Neutrophil (primary cell): Measurements from ENCODE around the gene HOXA1.
"Not testable (repeated sequence)": the region's sequence is repeated elsewhere in the genome, so short reads cannot be mapped to it uniquely, and the experiment has no call there.

Experiments used
- H3K27ac ChIP-seq: fragments of 200-600 bp; sonication (generic); 2 replicates; pipeline ENCODE4 v1.5.1; 2016; ENCODE audit warnings: mild to moderate bottlenecking, moderate library complexity
- H3K27me3 ChIP-seq: fragments of 200-600 bp; sonication (generic); 2 replicates; pipeline ENCODE4 v1.6.0; 2016; ENCODE audit warnings: mild to moderate bottlenecking
- H3K36me3 ChIP-seq: fragments of 200-600 bp; sonication (generic); 2 replicates; pipeline ENCODE4 v1.5.1; 2017
- H3K4me1 ChIP-seq, 2 experiments: fragments of 200-600 bp in 1 of 2; sonication (generic) in 1 of 2; 1 replicate in 1 of 2; 2 replicates in 1 of 2; pipeline versions ENCODE4 v1.5.1 to v1.6.1; 2013 to 2016; ENCODE audit warnings: low read depth in 1 of 2, low read length in 1 of 2, mild to moderate bottlenecking in 1 of 2, moderate library complexity in 1 of 2; ENCODE audit not compliant: control insufficient read depth in 1 of 2, insufficient read depth in 1 of 2
- H3K4me3 ChIP-seq, 2 experiments: fragments of 200-600 bp in 1 of 2; sonication (generic) in 1 of 2; 1 replicate in 1 of 2; 2 replicates in 1 of 2; pipeline ENCODE4 v1.5.1; 2013 to 2016; ENCODE audit warnings: low read depth in 1 of 2, low read length in 1 of 2, mild to moderate bottlenecking in 1 of 2, moderate library complexity in 1 of 2
- H3K9me3 ChIP-seq: fragments of 200-600 bp; sonication (generic); 2 replicates; pipeline ENCODE4 v1.5.1; 2016
- CTCF ChIP-seq: fragments of 200-600 bp; sonication (generic); IDR thresholded peaks from 2 replicates; pipeline ENCODE4 v1.5.1; 2016; ENCODE audit warnings: antibody characterized with exemption

The HOXA1 gene

GRCh38 chr7:27051451-27051850 lies 44.3 kb downstream of the HOXA1 start:
- H3K4me3 ChIP-seq, result no peak overlapping the region
- H3K27me3 ChIP-seq, result no peaks in the 10 kb centered on the region
- peaks cover 0 to 4% of the 10 kb centered on the region in 2 experiments for H3K4me1 ChIP-seq
- no peak overlapping the region for H3K27ac ChIP-seq
- H3K36me3 ChIP-seq, result no peaks in the 10 kb centered on the region
- TF ChIP-seq CTCF, result no peak
- H3K9me3 ChIP-seq, result no peaks in the 10 kb centered on the region

GRCh38 chr7:27048438-27048837 lies 47.4 kb downstream of the HOXA1 start:
- no peak overlapping the region for H3K27ac ChIP-seq
- no peaks in the 10 kb centered on the region for H3K9me3 ChIP-seq
- no peak for TF ChIP-seq CTCF
- no peaks in the 10 kb centered on the region for H3K36me3 ChIP-seq
- H3K27me3 ChIP-seq, result no peaks in the 10 kb centered on the region
- no peak overlapping the region for H3K4me3 ChIP-seq
- peaks cover 0 to 4% of the 10 kb centered on the region in 2 experiments for H3K4me1 ChIP-seq

- Histone ChIP-seq H3K9me3 (no peaks in the 10 kb centered on the region), H3K4me1 (peaks cover 0 to 4% of the 10 kb centered on the region in 2 experiments), H3K4me3 (no peak overlapping the region), H3K27ac (peak overlapping the region; percentile 30), H3K36me3 (no peaks in the 10 kb centered on the region), H3K27me3 (no peaks in the 10 kb centered on the region)
- no peak for TF ChIP-seq CTCF
Observed at GRCh38 chr7:27046854-27047549, 48.8 kb downstream of the HOXA1 start.

- H3K27ac ChIP-seq, H3K27me3 ChIP-seq, H3K9me3 ChIP-seq, H3K4me1 ChIP-seq, H3K4me3 ChIP-seq, H3K36me3 ChIP-seq: not testable (repeated sequence)
Observed at GRCh38 chr7:27045972-27046371, 49.8 kb downstream of the HOXA1 start.

- H3K27ac ChIP-seq, H3K4me3 ChIP-seq, H3K36me3 ChIP-seq, H3K9me3 ChIP-seq, H3K27me3 ChIP-seq, H3K4me1 ChIP-seq: not testable (repeated sequence)
Observed at GRCh38 chr7:27045066-27045465, 50.7 kb downstream of the HOXA1 start.
